NAMALWA (cell line): ENCODE results near the gene NLGN1.

Experiments
- DNase-seq: peaks from one replicate; pipeline ENCODE4 v3.0.0-alpha.2; 2015; ENCODE audit warnings: low spot score

NLGN1 gene

DNA sequence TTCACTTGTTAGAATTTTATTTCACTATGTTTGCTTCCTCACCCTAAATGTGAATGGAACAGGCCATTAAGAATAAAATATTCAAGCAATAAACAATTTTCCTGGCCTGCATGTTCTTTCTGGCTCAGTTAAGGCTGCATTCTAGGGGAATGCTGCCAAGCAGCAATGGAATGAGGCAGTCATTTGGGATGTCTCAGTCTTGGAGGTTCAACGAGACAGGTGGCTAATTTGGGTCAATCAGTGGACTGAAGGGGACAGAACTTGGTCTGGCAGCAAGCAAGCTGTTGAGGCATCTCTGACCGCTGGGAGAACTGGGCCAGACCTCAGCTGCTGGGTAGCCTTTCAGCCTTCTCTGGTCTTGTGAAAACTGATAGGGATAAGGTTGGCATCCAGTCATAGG, 241.6 kb downstream of the NLGN1 start:
- DNase-seq, result no peak

DNA sequence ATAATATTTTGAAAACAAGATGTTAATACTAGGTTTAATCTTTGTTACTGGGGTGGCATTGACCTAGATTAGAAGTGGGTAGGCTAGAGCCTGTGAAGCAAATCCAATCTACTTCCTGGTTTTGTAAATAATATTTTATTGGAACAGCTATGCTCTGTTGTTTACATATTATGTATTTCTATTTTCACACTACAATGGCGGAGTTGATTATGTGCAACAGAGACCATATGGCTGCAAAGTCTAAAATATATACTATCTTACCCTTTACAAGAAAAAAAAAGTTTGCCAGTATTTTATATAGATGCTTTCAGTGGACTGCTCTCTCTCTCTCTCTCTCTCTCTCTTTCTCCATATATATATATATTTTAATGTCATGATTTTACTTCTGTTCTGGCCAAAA, 244.2 kb downstream of the NLGN1 start:
- no peak for DNase-seq

DNA sequence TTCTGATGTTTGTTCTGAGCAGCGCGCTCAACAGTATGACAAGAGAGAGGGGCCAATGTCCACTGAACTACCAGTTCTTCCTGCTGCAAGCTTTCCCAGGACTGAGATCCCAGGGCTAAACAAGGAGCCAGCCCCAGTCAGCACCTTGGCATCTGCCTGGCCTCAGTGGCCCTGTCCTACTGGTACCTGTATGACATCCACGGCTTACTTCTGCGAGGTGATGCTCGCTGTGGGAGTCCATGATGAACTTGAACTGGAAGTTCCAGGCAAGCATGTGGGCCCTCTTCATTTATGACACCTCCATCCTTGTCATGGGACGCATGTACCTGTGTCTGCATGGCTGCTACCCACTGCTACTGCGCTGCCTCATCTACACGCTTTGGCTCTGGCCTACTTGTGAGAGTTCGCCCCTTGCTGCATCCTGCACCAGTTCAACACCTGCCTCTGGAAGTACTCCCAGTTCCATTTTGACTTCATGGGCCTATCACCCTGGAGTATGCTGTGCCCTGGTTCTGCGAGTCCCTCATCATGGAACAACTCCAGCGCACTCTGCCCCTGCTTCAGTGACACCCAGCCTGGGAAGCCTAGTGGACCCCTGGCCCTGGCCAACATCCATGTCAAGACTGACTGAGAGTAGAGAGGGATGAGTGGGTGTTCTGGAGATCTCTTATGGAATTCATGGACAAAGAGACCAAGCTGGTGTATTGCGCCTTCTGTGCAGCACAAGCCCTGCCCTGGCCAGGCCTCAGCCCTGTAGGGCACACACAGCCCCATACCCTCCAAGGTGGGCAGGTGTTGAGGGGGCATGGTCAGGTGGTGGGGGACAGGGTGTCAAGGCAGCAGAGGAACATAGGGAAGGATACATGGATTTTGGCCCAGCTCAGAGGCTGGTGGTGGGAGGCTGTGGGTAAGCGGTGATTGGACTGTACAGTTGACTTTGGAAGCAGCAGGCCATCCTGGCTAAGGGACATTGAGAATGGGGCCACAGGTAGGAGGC, 246.8 kb downstream of the NLGN1 start:
- DNase-seq, result no peak

- DNase-seq, result no peak
These were observed 253.1 kb downstream of the NLGN1 start for GRCh38 chr3:173650596-173650995.

DNA sequence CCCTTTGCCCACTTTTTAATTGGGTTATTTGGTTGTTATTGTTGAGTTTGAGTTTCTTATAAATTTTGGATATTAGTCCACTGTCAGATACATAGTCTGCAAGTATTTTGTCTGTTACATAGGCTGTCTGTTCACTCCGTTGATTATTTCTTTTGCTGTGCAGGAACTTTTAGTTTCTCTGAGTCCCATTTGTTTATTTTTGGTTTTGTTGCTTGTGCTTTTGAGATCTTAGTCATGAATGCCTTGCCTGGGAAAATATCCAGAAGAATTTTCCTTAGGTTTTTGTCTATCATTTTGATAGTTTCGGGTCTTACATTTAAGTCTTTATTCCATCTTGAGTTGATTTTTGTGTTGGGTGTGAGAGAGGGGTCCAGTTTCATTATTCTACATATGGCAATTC, 254.5 kb downstream of the NLGN1 start:
- no peak for DNase-seq

- DNase-seq, result no peak
These were observed 256.2 kb downstream of the NLGN1 start for GRCh38 chr3:173653781-173654180.

DNA sequence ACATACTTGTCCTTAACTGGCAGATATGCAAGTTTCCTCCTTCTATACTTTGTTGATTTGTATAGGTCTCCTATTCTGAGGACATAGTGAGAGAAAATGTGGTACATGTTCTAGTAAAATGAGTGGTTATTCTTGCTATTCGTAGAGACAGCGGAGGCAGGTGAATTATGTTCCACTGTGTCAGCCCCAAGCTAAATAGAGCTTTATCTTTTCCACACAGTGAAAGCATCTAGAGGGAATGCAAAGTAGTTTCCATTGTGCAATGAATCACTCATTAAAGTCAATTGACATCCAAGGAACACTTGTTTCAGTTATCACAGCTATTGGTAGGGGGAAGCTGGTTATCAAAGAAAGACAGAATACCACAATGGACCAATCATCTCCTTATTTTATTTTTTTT, 262.4 kb downstream of the NLGN1 start:
- DNase-seq, result no peak

DNA sequence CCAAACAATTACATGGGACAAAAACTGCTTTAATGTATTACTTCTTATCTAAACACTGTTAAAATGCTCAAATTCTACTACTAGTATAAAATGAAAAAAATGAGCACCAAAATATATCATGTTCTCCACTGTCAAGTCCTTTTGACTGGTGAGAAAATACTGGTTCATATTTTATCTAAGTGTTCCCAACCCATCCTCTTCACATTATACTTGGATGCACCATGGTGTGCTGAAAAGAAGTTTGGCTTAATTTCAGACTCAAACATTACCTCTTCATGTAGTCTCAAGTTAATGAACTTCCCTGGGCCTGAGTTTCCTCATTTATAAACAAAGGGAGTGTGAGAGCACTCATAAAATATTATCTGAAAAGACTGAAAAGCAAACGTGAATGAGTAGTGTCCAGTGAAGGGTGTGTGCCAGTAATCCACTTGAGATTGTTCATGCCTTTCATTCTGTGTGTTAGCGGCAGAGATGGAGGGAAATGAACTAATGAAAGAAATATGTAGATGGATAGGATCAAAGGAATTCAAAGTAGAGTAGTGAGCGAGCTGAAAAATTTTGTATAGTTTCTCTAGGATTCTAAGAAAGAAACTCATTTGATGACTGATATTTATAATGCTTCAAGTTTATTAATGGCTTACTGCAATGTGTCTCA, 263.2 kb downstream of the NLGN1 start:
- DNase-seq, result no peak

GRCh38 chr3:173663696-173664111, 266.2 kb downstream of the NLGN1 start:
- DNase-seq, result no peak

GRCh38 chr3:173676094-173676493, 278.6 kb downstream of the NLGN1 start:
- DNase-seq, result no peak

DNA sequence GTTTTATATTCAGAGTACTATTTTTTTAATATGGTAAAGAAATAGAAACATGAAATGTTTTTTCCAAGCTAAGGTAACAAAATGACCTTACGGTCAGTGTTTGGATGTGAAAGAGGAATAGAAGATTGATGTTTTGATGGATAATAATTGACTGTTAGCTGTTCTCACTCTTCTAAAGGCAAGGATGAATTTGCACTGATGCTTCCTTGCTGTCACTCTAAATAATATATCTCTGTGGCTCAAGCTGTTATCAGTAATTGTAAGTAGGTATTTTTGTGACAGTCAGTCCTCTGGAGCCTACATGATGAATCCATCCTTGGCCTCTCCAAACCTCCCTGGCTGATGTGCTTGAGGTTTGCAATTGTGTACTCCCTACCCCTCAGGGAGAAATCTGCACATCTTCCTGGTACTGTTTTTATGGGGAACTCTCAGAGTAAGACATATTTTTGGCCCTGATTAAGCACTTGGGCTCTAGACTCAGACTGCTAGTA, 283.7 kb downstream of the NLGN1 start:
- DNase-seq, result no peak

DNA sequence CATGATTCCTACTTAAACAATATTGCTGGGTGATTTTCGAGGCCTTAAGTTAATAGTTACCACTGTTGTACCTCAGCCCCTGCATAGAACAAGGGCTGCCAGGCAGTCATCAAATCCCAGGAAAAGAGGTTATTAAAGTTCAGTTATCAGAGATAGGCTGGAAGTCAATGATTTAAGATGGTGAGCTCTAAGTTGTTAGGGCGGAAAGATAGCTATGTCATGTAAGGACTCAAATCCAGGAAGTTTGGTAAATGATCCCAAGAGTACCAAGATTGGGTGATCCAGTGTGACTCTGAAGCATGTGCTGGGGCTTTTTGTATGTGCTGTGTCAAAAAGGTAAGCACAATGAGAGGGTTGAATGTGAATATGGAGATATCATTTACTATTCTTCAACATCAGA, 287.9 kb downstream of the NLGN1 start:
- DNase-seq, result no peak

DNA sequence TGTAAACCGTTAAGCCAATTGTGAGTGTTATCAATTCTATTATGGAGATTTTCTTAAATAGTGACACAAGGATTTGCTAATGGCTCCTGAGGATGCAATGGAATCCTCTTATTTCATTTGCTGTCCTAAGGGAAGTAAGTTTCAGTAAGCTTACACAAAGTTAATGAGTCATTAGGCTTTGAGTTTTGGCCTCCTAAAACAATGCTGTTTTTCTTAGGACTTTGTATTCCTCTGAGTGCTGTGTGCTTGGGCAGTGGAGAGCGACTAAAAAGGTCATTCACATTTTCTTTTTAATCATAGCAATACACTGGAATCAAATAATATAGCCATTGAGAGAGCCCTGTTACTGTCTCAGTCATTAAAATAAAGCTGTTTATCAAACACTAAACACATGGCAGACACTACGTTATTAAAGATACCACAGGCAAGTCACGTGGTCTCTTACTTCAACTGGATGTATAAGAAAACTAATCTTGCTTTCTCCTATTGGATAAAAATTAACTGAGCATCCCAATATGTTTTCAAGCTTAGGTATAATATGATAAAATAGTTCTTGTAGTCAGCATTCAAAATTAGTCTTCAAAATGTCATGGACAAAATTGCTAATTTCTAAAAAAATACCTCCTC, 290.8 kb downstream of the NLGN1 start:
- DNase-seq, result no peak

- DNase-seq, result no peak
These were observed 293.1 kb downstream of the NLGN1 start for GRCh38 chr3:173690542-173691180.

DNA sequence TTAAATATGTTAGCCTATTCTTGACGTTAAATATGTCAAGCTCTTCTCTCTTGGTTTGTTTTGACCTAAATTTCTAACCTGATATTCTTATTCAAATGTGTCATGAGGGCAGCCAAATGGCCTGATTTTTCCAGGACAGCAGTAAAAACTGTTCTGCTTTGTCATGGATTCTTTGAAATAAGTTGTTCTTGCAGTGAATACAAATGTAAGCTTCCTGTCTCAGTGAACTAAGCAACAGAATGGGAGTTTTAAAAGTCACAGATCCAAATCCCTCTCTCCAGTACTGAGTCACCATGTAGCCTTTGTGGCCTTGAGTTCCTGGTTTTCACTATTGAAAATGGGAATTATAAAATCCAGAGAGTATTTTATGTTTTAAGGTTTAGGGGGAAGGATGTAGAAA, 301.8 kb downstream of the NLGN1 start:
- no peak for DNase-seq

DNA sequence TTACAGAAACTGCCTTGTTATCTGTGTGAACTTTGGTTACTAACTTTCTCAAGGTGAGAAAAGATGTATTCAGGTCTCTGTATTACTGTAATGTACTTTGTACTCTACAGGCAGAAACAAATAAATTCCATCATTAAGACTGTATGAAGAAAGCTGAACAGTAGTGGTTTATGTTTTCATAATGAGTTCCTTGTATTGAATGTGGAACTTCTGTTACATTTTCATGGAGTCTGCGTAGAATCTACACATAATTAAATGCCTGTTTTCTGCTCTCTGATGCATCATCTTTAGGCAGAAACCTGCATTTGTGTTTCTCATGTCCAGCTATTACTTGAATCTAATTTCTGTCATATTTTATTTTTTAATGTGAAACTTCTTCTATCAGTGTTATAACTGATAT, 302.8 kb downstream of the NLGN1 start:
- DNase-seq, result no peak

- DNase-seq, result no peak
These were observed 305.0 kb downstream of the NLGN1 start for GRCh38 chr3:173702561-173702960.

GRCh38 chr3:173703771-173704170, 306.2 kb downstream of the NLGN1 start:
- no peak for DNase-seq

- DNase-seq, result no peak
These were observed 309.1 kb downstream of the NLGN1 start for GRCh38 chr3:173706630-173707029.

GRCh38 chr3:173708191-173708590, 310.6 kb downstream of the NLGN1 start:
- DNase-seq, result no peak

DNA sequence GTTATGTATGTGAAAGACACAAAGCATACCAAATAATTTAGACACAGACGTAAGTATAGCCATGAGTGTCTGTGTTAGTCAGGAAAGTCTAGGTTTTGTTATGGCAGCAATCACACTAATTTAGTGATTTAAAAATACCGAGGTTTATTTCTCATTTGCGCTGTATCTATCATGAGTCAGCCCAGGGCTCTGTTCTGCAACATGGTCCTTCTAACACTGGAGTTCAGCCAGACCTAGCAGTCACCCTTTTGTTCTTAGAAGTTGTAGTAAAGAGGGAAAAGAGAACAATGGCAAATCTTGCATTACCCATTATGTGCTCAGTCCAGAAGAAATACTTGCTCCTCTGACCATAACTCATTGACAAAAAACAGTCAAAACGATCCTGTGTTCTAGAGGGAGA, 311.5 kb downstream of the NLGN1 start:
- no peak for DNase-seq

DNA sequence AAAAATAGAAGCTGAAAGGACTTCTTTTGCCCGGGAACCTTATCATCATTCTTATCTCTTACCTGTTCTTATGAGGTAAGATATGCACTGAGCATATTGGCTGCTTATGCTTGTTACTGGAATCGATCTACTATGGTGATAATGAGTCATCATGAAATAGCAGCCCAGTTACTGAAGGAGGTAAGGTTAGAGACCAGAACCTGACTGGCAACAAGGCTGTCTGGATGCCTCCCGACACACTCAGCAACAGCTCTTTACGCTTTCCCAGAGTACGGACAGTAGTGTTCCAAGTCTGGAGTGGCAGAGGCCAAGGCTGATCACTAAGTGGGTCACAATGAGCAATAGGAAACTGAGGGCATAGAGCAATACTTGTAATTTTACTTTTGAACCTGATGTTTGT, 314.1 kb downstream of the NLGN1 start:
- DNase-seq, result no peak
